ENCODE measurements around the gene PLXDC2.
"Not testable (repeated sequence)": the region's sequence is repeated elsewhere in the genome, so short reads cannot be mapped to it uniquely, and the experiment has no call there.

Gene PLXDC2

GRCh38 chr10:19816411-19817230 lies at the start of gene PLXDC2:
Gene PLXDC2 (plus strand): TSS chr10:19816432.
- H3K27ac Mint-ChIP-seq: peak within 1 kb of the TSS; percentile 59
- no peaks in the 10 kb centered on the region for H3K9me3 Mint-ChIP-seq
- peak; percentile 88 to 89 for ATAC-seq (replicated peaks)
- DNase-seq: peak; percentile 46
- H3K36me3 Mint-ChIP-seq: no peaks in the 10 kb centered on the region
- H3K27me3 Mint-ChIP-seq: peaks cover 38 to 54% of the 10 kb centered on the region in 2 donors
- peaks cover 11 to 27% of the 10 kb centered on the region in 2 donors for H3K4me1 Mint-ChIP-seq
- H3K4me3 Mint-ChIP-seq: peak within 1 kb of the TSS; percentile 81 to 85

- H3K4me3 Mint-ChIP-seq: no peak overlapping the region
- no peaks in the 10 kb centered on the region for H3K36me3 Mint-ChIP-seq
- no peaks in the 10 kb centered on the region for H3K4me1 Mint-ChIP-seq
- no peaks in the 10 kb centered on the region for H3K27me3 Mint-ChIP-seq
- H3K27ac Mint-ChIP-seq: no peak overlapping the region
- no peak for DNase-seq
- no peak for ATAC-seq (replicated peaks)
- no peaks in the 10 kb centered on the region for H3K9me3 Mint-ChIP-seq
Observed at GRCh38 chr10:19767876-19768275, 48.4 kb upstream of the PLXDC2 start.

- H3K27me3 Mint-ChIP-seq; H3K27ac Mint-ChIP-seq; DNase-seq; H3K36me3 Mint-ChIP-seq; H3K9me3 Mint-ChIP-seq; H3K4me1 Mint-ChIP-seq; H3K4me3 Mint-ChIP-seq; ATAC-seq (replicated peaks): not testable (repeated sequence)
Observed at GRCh38 chr10:19769826-19770225, 46.4 kb upstream of the PLXDC2 start.

- H3K27ac Mint-ChIP-seq: no peak overlapping the region
- no peaks in the 10 kb centered on the region for H3K9me3 Mint-ChIP-seq
- no peaks in the 10 kb centered on the region for H3K27me3 Mint-ChIP-seq
- no peak overlapping the region for H3K4me3 Mint-ChIP-seq
- no peak for ATAC-seq (replicated peaks)
- DNase-seq: no peak
- H3K36me3 Mint-ChIP-seq: no peaks in the 10 kb centered on the region
- H3K4me1 Mint-ChIP-seq: no peaks in the 10 kb centered on the region
Observed at GRCh38 chr10:19772972-19773371, 43.3 kb upstream of the PLXDC2 start.

GRCh38 chr10:19775296-19775695 lies 40.9 kb upstream of the PLXDC2 start:
- no peaks in the 10 kb centered on the region for H3K27me3 Mint-ChIP-seq
- DNase-seq (no peak), ATAC-seq (replicated peaks) (no peak)
- no peaks in the 10 kb centered on the region for H3K4me1 Mint-ChIP-seq
- H3K27ac Mint-ChIP-seq: no peak overlapping the region
- no peaks in the 10 kb centered on the region for H3K36me3 Mint-ChIP-seq
- H3K9me3 Mint-ChIP-seq: no peaks in the 10 kb centered on the region
- no peak overlapping the region for H3K4me3 Mint-ChIP-seq

GRCh38 chr10:19777806-19778205 lies 38.4 kb upstream of the PLXDC2 start:
- Mint-ChIP-seq H3K27ac (no peak overlapping the region), H3K4me1 (no peaks in the 10 kb centered on the region), H3K27me3 (no peaks in the 10 kb centered on the region), H3K36me3 (no peaks in the 10 kb centered on the region), H3K4me3 (no peak overlapping the region), H3K9me3 (no peaks in the 10 kb centered on the region)
- ATAC-seq (replicated peaks): no peak
- DNase-seq: no peak

- Mint-ChIP-seq H3K4me3 (no peak overlapping the region), H3K27ac (no peak overlapping the region), H3K9me3 (no peaks in the 10 kb centered on the region), H3K36me3 (no peaks in the 10 kb centered on the region), H3K27me3 (no peaks in the 10 kb centered on the region), H3K4me1 (no peaks in the 10 kb centered on the region)
- ATAC-seq (replicated peaks) (no peak), DNase-seq (no peak)
Observed at GRCh38 chr10:19778996-19779395, 37.2 kb upstream of the PLXDC2 start.

- Mint-ChIP-seq H3K27ac (no peak overlapping the region), H3K4me1 (no peaks in the 10 kb centered on the region), H3K36me3 (no peaks in the 10 kb centered on the region), H3K27me3 (no peaks in the 10 kb centered on the region), H3K9me3 (no peaks in the 10 kb centered on the region), H3K4me3 (no peak overlapping the region)
- no peak for ATAC-seq (replicated peaks)
- DNase-seq: no peak
Observed at GRCh38 chr10:19782430-19783089, 33.7 kb upstream of the PLXDC2 start.

- no peak overlapping the region for H3K4me3 Mint-ChIP-seq
- H3K4me1 Mint-ChIP-seq: no peaks in the 10 kb centered on the region
- H3K27ac Mint-ChIP-seq: no peak overlapping the region
- ATAC-seq (replicated peaks) (no peak), DNase-seq (no peak)
- H3K36me3 Mint-ChIP-seq: no peaks in the 10 kb centered on the region
- no peaks in the 10 kb centered on the region for H3K9me3 Mint-ChIP-seq
- H3K27me3 Mint-ChIP-seq: no peaks in the 10 kb centered on the region
Observed at GRCh38 chr10:19783721-19784120, 32.5 kb upstream of the PLXDC2 start.

GRCh38 chr10:19785366-19785765 lies 30.9 kb upstream of the PLXDC2 start:
- no peaks in the 10 kb centered on the region for H3K36me3 Mint-ChIP-seq
- ATAC-seq (replicated peaks) (no peak), DNase-seq (no peak)
- no peaks in the 10 kb centered on the region for H3K27me3 Mint-ChIP-seq
- no peak overlapping the region for H3K4me3 Mint-ChIP-seq
- H3K4me1 Mint-ChIP-seq: no peaks in the 10 kb centered on the region
- H3K27ac Mint-ChIP-seq: no peak overlapping the region
- H3K9me3 Mint-ChIP-seq: no peaks in the 10 kb centered on the region

GRCh38 chr10:19788075-19788686 lies 28.1 kb upstream of the PLXDC2 start:
- Mint-ChIP-seq H3K36me3 (no peaks in the 10 kb centered on the region), H3K27me3 (no peaks in the 10 kb centered on the region), H3K4me1 (no peaks in the 10 kb centered on the region), H3K9me3 (no peaks in the 10 kb centered on the region), H3K27ac (no peak overlapping the region), H3K4me3 (no peak overlapping the region)
- peak; percentile 36 to 42 for ATAC-seq (replicated peaks)
- DNase-seq: no peak

- H3K9me3 Mint-ChIP-seq: no peaks in the 10 kb centered on the region
- ATAC-seq (replicated peaks) (no peak), DNase-seq (no peak)
- no peak overlapping the region for H3K27ac Mint-ChIP-seq
- H3K27me3 Mint-ChIP-seq: no peaks in the 10 kb centered on the region
- H3K36me3 Mint-ChIP-seq: no peaks in the 10 kb centered on the region
- H3K4me1 Mint-ChIP-seq: no peaks in the 10 kb centered on the region
- H3K4me3 Mint-ChIP-seq: no peak overlapping the region
Observed at GRCh38 chr10:19788902-19789301, 27.3 kb upstream of the PLXDC2 start.

GRCh38 chr10:19789607-19790006 lies 26.6 kb upstream of the PLXDC2 start:
- DNase-seq: no peak
- no peaks in the 10 kb centered on the region for H3K4me1 Mint-ChIP-seq
- no peak overlapping the region for H3K4me3 Mint-ChIP-seq
- no peaks in the 10 kb centered on the region for H3K27me3 Mint-ChIP-seq
- no peaks in the 10 kb centered on the region for H3K36me3 Mint-ChIP-seq
- H3K27ac Mint-ChIP-seq: no peak overlapping the region
- no peak for ATAC-seq (replicated peaks)
- H3K9me3 Mint-ChIP-seq: no peaks in the 10 kb centered on the region

GRCh38 chr10:19791032-19791431 lies 25.2 kb upstream of the PLXDC2 start:
- ATAC-seq (replicated peaks): no peak
- H3K27me3 Mint-ChIP-seq: no peaks in the 10 kb centered on the region
- H3K4me3 Mint-ChIP-seq: no peak overlapping the region
- H3K36me3 Mint-ChIP-seq: no peaks in the 10 kb centered on the region
- no peaks in the 10 kb centered on the region for H3K9me3 Mint-ChIP-seq
- no peak for DNase-seq
- H3K27ac Mint-ChIP-seq: no peak overlapping the region
- no peaks in the 10 kb centered on the region for H3K4me1 Mint-ChIP-seq

- Mint-ChIP-seq H3K27me3 (no peaks in the 10 kb centered on the region), H3K27ac (no peak overlapping the region), H3K9me3 (peaks cover 0 to 1% of the 10 kb centered on the region in 2 donors), H3K36me3 (no peaks in the 10 kb centered on the region), H3K4me1 (no peaks in the 10 kb centered on the region), H3K4me3 (no peak overlapping the region)
- DNase-seq (no peak), ATAC-seq (replicated peaks) (no peak)
Observed at GRCh38 chr10:19795684-19796083, 20.5 kb upstream of the PLXDC2 start.

Measured in stimulated activated naive B cell treated with anti-CD40 and anti-IgM and Interleukin-4, amounts not matched to agents 10 μg/mL and 1 μg/mL and 100 μg/mL, for 72 hours (primary cell).